Lower lobe of right lung (tissue), 2 donors: ENCODE results near the gene MRPL33. TPM values are rescaled to one million over a fixed set of nuclear protein-coding genes. Genes with fewer than 3 reads are reported as not detected.
A peak's percentile ranks its signal among the peaks of the same experiment; 100 is the strongest.

ENCODE experiments used
- ATAC-seq, 2 donors: fragments of 200-7000 bp; cut with Tn5 transposase; one replicate each; pipeline ENCODE4 v1.9.1; 2020 to 2022; ENCODE audit warnings: mild to moderate bottlenecking in 2 of 2, moderate library complexity in 2 of 2
- DNase-seq: peaks from one replicate; pipeline ENCODE4 v3.0.0-alpha.2; 2020
- H3K27ac ChIP-seq: fragments of 200-600 bp; one replicate; pipeline ENCODE4 v1.8.0; 2022
- H3K27me3 ChIP-seq: fragments of 200-600 bp; one replicate; pipeline ENCODE4 v1.8.0; 2022; ENCODE audit warnings: low read depth
- H3K36me3 ChIP-seq: fragments of 200-600 bp; one replicate; pipeline ENCODE4 v1.8.0; 2022; ENCODE audit warnings: mild to moderate bottlenecking
- H3K4me1 ChIP-seq: fragments of 200-600 bp; one replicate; pipeline ENCODE4 v1.8.0; 2022
- H3K4me3 ChIP-seq: fragments of 200-600 bp; one replicate; pipeline ENCODE4 v1.8.0; 2022; ENCODE audit warnings: mild to moderate bottlenecking
- H3K9me3 ChIP-seq: fragments of 200-600 bp; one replicate; pipeline ENCODE4 v1.8.0; 2022
- intact Hi-C: fragments of 100-400 bp; cut with DNase I; formaldehyde crosslinking; loops from one replicate; pipeline ENCODE4 v1.11.0; 2022
- total RNA-seq: library from RNA; stranded (reverse); fragmentation: NEBNext Ultra II Directional; extraction: Animal tissue kit (Norgen Biotek cat#: 25700); gene quantifications from one replicate; pipeline ENCODE4 v1.2.1, GENCODE V29; 2021
- TF ChIP-seq, protein P1 (sequence below): fragments of 200-600 bp; IDR thresholded peaks from one replicate; pipeline ENCODE4 v1.8.0; 2022; ENCODE audit warnings: antibody characterized with exemption, mild to moderate bottlenecking
- donor health status: DM: no; HTN: yes; CAD: no; lungs with severe emphysema.

The MRPL33 gene
- total RNA-seq, 1 donor from 2014 or later: 93.3 TPM

DNA sequence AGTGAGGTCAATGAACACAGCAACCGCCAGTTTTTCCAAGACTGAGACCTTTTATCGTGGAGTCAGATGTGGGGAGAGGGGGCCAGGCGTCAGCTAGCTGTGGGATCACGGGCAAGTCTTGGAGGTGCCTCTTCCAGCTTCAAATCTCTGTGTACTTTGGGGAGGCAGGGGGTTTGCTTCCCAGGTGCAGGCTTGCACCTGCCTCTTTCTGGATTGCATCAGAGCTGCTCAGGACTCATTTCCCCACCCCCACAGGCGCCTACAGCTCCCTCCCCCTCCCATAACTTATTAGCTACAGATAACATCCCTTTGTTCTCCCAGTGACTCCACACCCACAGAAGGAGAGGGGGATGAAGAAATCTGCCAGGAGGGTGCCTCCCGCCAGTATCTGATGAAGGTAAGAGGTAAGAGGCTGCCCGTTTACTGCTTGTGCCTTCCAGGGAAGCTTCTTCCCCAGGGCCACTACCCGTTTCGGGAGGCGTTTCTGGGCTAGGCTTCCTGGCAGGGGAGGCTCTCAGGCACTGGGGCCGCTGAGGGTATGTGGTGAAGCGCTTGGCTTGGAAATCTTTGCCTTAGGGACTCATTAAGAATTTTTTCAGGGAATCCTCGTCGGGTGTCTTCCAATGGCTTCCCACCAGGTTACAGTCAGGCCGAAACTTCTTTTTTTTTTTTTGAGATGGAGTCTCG is 18.8 kb upstream of the MRPL33 start:
- Histone ChIP-seq H3K27ac (peak overlapping the region; percentile 46), H3K4me3 (peak overlapping the region; percentile 25), H3K9me3 (no peaks in the 10 kb centered on the region), H3K4me1 (peaks cover 9% of the 10 kb centered on the region), H3K36me3 (no peaks in the 10 kb centered on the region), H3K27me3 (no peaks in the 10 kb centered on the region)
- intact Hi-C loops: no loop called here
- DNase-seq (no peak), ATAC-seq (peak; percentile 47 to 69)
- TF ChIP-seq, protein P1, sequence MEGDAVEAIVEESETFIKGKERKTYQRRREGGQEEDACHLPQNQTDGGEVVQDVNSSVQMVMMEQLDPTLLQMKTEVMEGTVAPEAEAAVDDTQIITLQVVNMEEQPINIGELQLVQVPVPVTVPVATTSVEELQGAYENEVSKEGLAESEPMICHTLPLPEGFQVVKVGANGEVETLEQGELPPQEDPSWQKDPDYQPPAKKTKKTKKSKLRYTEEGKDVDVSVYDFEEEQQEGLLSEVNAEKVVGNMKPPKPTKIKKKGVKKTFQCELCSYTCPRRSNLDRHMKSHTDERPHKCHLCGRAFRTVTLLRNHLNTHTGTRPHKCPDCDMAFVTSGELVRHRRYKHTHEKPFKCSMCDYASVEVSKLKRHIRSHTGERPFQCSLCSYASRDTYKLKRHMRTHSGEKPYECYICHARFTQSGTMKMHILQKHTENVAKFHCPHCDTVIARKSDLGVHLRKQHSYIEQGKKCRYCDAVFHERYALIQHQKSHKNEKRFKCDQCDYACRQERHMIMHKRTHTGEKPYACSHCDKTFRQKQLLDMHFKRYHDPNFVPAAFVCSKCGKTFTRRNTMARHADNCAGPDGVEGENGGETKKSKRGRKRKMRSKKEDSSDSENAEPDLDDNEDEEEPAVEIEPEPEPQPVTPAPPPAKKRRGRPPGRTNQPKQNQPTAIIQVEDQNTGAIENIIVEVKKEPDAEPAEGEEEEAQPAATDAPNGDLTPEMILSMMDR: no peak

DNA sequence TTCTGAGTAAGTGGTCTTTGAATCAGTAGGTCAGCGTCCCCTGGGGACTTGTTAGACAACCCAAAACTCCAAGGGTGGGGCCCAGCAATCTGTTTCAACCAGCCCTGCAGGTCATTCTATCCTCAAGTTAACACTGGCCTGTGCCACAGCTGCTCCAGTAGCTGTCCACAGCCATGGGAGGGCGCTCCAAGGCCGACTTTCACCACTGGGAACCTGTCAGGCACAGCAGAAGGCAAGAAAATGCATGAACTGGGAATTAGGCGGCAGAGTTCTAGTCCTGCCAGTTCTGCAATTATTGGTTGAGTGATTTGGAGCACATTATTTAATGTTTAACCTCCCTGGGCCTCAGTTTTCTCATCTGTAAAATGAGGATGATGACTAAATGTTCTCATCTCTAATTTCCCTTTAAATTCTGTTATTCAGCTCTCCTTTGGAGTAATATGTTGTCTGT is 17.4 kb upstream of the MRPL33 start:
- DNase-seq: peak; percentile 88
- no peak overlapping the region for H3K27ac ChIP-seq
- intact Hi-C loops: no loop called here
- TF ChIP-seq, protein P1: peak; percentile 90
- no peaks in the 10 kb centered on the region for H3K27me3 ChIP-seq
- H3K36me3 ChIP-seq: no peaks in the 10 kb centered on the region
- peaks cover 9% of the 10 kb centered on the region for H3K4me1 ChIP-seq
- peak; percentile 93 to 95 for ATAC-seq
- H3K4me3 ChIP-seq: no peak overlapping the region
- H3K9me3 ChIP-seq: no peaks in the 10 kb centered on the region

GRCh38 chr2:27754831-27755230 is 16.7 kb upstream of the MRPL33 start:
- DNase-seq: no peak

DNA sequence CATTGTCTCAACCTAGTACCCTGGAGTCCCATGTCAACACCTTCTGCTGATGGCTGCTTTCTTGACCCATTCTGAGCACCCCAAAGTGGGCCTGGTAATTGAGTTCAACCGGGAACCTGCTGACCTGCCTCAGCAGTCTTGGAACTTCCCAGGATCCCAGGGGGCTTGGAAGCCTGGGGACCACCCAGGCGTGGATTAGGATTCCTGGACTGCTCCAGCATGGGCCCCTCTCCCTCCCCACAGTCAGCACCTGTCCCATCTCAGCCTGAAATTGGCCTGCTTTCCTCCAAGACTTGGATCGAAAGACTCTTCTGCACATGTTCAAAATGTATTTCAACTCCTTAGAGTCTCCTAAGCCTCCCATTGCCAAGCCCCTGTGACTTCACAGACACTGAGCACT is 15.4 kb upstream of the MRPL33 start:
- ATAC-seq (no peak), DNase-seq (no peak)
- no peak overlapping the region for H3K4me3 ChIP-seq
- H3K9me3 ChIP-seq: no peaks in the 10 kb centered on the region
- H3K27ac ChIP-seq: no peak overlapping the region
- H3K27me3 ChIP-seq: no peaks in the 10 kb centered on the region
- intact Hi-C loops: no loop called here
- H3K4me1 ChIP-seq: peaks cover 9% of the 10 kb centered on the region
- no peaks in the 10 kb centered on the region for H3K36me3 ChIP-seq
- TF ChIP-seq, protein P1: no peak

More at GRCh38 chr2:27754831-27755230, 16.7 kb upstream of the MRPL33 start:
- no peaks in the 10 kb centered on the region for H3K27me3 ChIP-seq
- no peaks in the 10 kb centered on the region for H3K36me3 ChIP-seq
- no peak overlapping the region for H3K27ac ChIP-seq
- H3K9me3 ChIP-seq: no peaks in the 10 kb centered on the region
- H3K4me1 ChIP-seq: peaks cover 9% of the 10 kb centered on the region
- no peak overlapping the region for H3K4me3 ChIP-seq
- TF ChIP-seq, protein P1: no peak
- no peak for ATAC-seq
- intact Hi-C loops: no loop called here

DNA sequence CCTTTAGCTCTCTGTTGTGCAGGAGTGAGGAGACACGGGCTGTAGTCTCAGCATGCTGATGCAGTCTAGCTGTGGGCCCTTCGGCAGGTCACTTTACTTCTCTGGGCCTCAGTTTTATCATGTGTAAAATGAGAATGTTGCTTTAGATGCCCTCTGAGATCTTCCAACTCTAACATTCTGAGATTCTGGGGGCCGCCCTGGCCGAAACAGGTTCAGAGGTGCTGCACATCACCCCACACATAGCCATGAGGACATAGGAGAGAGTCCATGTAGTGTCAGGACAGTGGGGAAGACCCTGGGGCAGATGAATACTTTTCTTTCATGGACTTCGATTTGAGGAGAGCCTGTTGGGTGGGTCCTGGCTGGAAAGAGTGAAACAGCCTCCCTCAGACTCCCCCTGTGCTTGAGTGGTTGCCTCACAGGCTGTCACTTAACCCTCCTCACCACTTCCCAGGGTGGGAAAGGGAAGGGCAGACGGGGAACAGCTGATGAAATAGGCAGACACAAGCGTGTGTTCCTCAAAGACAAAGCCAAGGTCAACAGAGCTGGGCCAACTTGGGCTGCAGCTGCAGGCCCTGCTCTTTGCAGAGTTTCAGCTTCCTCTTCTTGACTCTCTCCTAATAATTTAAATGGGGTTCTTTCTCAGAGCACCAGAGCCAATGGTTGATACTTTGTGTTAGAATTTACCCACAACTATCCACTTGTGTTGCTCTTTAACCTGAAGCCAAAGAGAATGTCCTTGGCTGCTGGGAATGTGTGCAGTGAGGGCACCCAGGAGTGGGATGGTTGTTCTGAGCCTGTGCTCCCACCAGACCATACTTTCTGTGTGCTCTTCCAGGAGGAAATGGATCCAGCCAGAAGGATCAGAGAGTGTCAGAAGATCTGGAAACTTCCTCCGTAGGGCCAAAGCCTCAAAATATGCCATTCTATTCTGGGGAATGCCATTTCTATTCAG is 14.7 kb upstream of the MRPL33 start:
- Histone ChIP-seq H3K9me3 (no peaks in the 10 kb centered on the region), H3K27me3 (no peaks in the 10 kb centered on the region), H3K4me1 (peaks cover 9% of the 10 kb centered on the region), H3K27ac (no peak overlapping the region), H3K4me3 (no peak overlapping the region), H3K36me3 (no peaks in the 10 kb centered on the region)
- TF ChIP-seq, protein P1: no peak
- peak; percentile 56 for DNase-seq
- ATAC-seq: peak in 1 of 2 donors; percentile 47
- intact Hi-C loops: no loop called here
